ENCODE results near the gene RPF1. TPM values are rescaled to one million over a fixed set of nuclear protein-coding genes. Genes with fewer than 3 reads are reported as not detected.
"Not testable (repeated sequence)": the region's sequence is repeated elsewhere in the genome, so short reads cannot be mapped to it uniquely, and the experiment has no call there.

RPF1 gene, protein sequence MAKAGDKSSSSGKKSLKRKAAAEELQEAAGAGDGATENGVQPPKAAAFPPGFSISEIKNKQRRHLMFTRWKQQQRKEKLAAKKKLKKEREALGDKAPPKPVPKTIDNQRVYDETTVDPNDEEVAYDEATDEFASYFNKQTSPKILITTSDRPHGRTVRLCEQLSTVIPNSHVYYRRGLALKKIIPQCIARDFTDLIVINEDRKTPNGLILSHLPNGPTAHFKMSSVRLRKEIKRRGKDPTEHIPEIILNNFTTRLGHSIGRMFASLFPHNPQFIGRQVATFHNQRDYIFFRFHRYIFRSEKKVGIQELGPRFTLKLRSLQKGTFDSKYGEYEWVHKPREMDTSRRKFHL
- total RNA-seq = 10 to 100 TPM; 32.0 to 53.2 TPM

GRCh38 chr1:84478876-84479868, at the start of gene RPF1:
TSS of gene RPF1 (plus strand) at chr1:84479266. CDS start at chr1:84479282, 16 bp downstream.
- peaks cover 3% of the 10 kb centered on the region for H3K9me3 Mint-ChIP-seq
- H3K4me1 Mint-ChIP-seq = peaks cover 18% of the 10 kb centered on the region
- H3K4me3 Mint-ChIP-seq = peak within 1 kb of the TSS; percentile 94
- ATAC-seq (replicated peaks) = peak; percentile 95
- H3K27ac Mint-ChIP-seq = peak within 1 kb of the TSS; percentile 96
- H3K27me3 Mint-ChIP-seq = peaks cover 17% of the 10 kb centered on the region
- peaks cover 49% of the 10 kb centered on the region for H3K36me3 Mint-ChIP-seq (ENCODE audit: low read depth)

DNA sequence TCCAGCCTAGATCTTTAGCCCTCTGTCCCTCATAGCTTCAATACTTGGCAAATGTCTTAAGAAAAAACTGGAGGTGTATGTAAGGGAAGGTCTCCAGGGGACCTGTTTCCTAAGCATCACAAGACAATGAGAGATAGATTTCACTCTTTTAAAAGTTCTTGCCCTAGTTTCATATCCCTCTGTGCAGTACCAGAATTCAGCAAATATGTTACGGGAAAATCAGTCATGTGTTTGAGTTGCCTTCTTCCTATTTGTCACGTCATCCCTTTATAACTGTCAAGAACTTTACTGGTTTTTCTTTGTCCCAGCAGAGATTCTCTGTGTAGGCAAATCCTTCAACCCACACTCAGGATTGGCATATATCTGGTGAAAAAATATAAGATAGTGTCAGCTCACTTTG, 48.5 kb upstream of the RPF1 start:
- ATAC-seq (replicated peaks) = no peak
- Mint-ChIP-seq H3K9me3 (no peaks in the 10 kb centered on the region), H3K27ac (no peak overlapping the region), H3K4me1 (no peaks in the 10 kb centered on the region), H3K27me3 (no peaks in the 10 kb centered on the region), H3K36me3 (ENCODE audit: low read depth) (no peaks in the 10 kb centered on the region), H3K4me3 (no peak overlapping the region)

- Mint-ChIP-seq H3K4me3 (no peak overlapping the region), H3K9me3 (no peaks in the 10 kb centered on the region), H3K27ac (peak overlapping the region; percentile 71), H3K36me3 (ENCODE audit: low read depth) (no peaks in the 10 kb centered on the region), H3K4me1 (no peaks in the 10 kb centered on the region), H3K27me3 (no peaks in the 10 kb centered on the region)
- ATAC-seq (replicated peaks) = peak; percentile 76
Measured at GRCh38 chr1:84433258-84434080, 45.6 kb upstream of the RPF1 start.

GRCh38 chr1:84434081-84434769, 44.8 kb upstream of the RPF1 start:
- Mint-ChIP-seq H3K27ac (no peak overlapping the region), H3K27me3 (no peaks in the 10 kb centered on the region), H3K9me3 (no peaks in the 10 kb centered on the region), H3K4me1 (no peaks in the 10 kb centered on the region), H3K4me3 (no peak overlapping the region), H3K36me3 (ENCODE audit: low read depth) (no peaks in the 10 kb centered on the region)
- no peak for ATAC-seq (replicated peaks)

GRCh38 chr1:84434801-84435549, 44.1 kb upstream of the RPF1 start:
- H3K36me3 Mint-ChIP-seq (ENCODE audit: low read depth) = no peaks in the 10 kb centered on the region
- no peaks in the 10 kb centered on the region for H3K4me1 Mint-ChIP-seq
- no peaks in the 10 kb centered on the region for H3K27me3 Mint-ChIP-seq
- H3K9me3 Mint-ChIP-seq = no peaks in the 10 kb centered on the region
- no peak overlapping the region for H3K4me3 Mint-ChIP-seq
- no peak overlapping the region for H3K27ac Mint-ChIP-seq
- ATAC-seq (replicated peaks) = peak; percentile 22

GRCh38 chr1:84436876-84437655, 42.0 kb upstream of the RPF1 start:
- Mint-ChIP-seq H3K4me1 (no peaks in the 10 kb centered on the region), H3K4me3 (no peak overlapping the region), H3K27ac (no peak overlapping the region), H3K27me3 (no peaks in the 10 kb centered on the region), H3K36me3 (ENCODE audit: low read depth) (no peaks in the 10 kb centered on the region), H3K9me3 (no peaks in the 10 kb centered on the region)
- no peak for ATAC-seq (replicated peaks)

- ATAC-seq (replicated peaks) = peak; percentile 99
Measured at GRCh38 chr1:84442256-84442655, 36.8 kb upstream of the RPF1 start.

DNA sequence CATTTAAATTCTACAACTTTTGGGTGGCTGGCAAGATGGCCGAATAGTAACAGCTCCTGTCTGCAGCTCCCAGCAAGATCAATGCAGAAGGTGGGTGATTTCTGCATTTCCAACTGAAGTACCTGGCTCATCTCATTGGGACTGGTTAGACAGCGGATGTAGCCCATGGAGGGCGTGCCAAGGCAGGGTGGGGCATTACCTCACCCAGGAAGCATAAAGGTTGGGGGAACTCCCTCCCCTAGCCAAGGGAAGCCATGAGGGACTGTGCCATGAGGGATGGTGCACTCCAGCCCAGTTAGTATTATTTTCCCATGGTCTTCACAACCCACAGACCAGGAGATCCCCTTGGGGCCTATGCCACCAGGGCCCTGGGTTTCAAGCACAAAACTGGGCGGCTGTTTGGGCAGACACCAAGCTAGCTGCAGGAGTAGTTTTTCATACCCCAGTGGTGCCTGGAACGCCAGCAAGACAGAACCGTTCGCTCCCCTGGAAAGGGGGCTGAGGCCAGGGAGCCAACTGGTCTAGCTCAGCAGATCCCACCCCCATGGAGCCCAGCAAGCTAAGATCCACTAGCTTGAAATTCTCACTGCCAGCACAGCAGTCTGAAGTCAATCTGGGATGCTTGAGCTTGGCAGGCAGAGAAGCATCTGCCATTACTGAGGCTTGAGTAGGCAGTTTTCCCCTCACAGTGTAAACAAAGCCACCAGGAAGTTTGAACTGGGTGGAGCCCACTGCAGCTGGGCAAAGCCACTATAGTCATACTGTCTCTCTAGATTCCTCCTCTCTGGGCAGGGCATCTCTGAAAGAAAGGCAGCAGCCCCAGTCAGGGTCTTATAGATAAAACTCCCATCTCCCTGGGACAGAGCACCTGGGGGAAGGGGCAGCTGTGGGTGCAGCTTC, 36.1 kb upstream of the RPF1 start:
- ATAC-seq (replicated peaks) = peak; percentile 79
- Mint-ChIP-seq H3K27ac (peak overlapping the region; percentile 34), H3K4me3 (peak overlapping the region; percentile 51)
- not testable (repeated sequence) for H3K9me3 Mint-ChIP-seq; H3K4me1 Mint-ChIP-seq; H3K27me3 Mint-ChIP-seq; H3K36me3 Mint-ChIP-seq (ENCODE audit: low read depth)

More at GRCh38 chr1:84442256-84442655, 36.8 kb upstream of the RPF1 start:
- Mint-ChIP-seq H3K4me3 (peak overlapping the region; percentile 51), H3K36me3 (ENCODE audit: low read depth) (no peaks in the 10 kb centered on the region), H3K9me3 (no peaks in the 10 kb centered on the region), H3K4me1 (peaks cover 6% of the 10 kb centered on the region), H3K27me3 (no peaks in the 10 kb centered on the region), H3K27ac (peak overlapping the region; percentile 34)

- not testable (repeated sequence) for H3K4me1 Mint-ChIP-seq; H3K27ac Mint-ChIP-seq; H3K27me3 Mint-ChIP-seq; H3K9me3 Mint-ChIP-seq; H3K4me3 Mint-ChIP-seq; H3K36me3 Mint-ChIP-seq (ENCODE audit: low read depth); ATAC-seq (replicated peaks)
Measured at GRCh38 chr1:84448704-84449103, 30.4 kb upstream of the RPF1 start.

GRCh38 chr1:84450910-84451309, 28.2 kb upstream of the RPF1 start:
- peak; percentile 47 for ATAC-seq (replicated peaks)
- Mint-ChIP-seq H3K27me3 (peaks cover 7% of the 10 kb centered on the region), H3K36me3 (ENCODE audit: low read depth) (no peaks in the 10 kb centered on the region), H3K4me3 (no peak overlapping the region), H3K9me3 (no peaks in the 10 kb centered on the region), H3K4me1 (no peaks in the 10 kb centered on the region), H3K27ac (no peak overlapping the region)

GRCh38 chr1:84452436-84452835, 26.6 kb upstream of the RPF1 start:
- peaks cover 10% of the 10 kb centered on the region for H3K27me3 Mint-ChIP-seq

DNA sequence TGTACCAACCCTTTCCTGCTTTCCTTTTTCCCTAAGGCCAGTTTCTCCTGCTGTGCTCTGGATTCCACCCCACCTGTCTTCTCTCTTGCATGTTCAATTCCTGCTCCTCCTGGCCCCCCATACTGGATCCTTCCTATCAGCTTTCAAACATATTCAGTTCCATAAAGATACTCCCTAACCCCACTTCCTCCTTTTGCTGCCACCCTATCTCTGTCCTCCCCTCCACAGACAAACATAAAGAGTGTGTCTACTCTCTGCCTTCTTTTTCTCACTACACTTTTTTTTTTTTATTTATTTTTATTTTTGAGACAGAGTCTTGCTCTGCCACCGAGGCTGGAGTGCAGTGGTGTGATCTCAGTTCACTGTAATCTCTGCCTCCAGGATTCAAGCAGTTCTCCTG, 16.9 kb upstream of the RPF1 start:
- no peaks in the 10 kb centered on the region for H3K36me3 Mint-ChIP-seq (ENCODE audit: low read depth)
- no peak for ATAC-seq (replicated peaks)

More at GRCh38 chr1:84452436-84452835, 26.6 kb upstream of the RPF1 start:
- Mint-ChIP-seq H3K9me3 (no peaks in the 10 kb centered on the region), H3K36me3 (ENCODE audit: low read depth) (no peaks in the 10 kb centered on the region), H3K4me1 (no peaks in the 10 kb centered on the region), H3K27ac (no peak overlapping the region), H3K4me3 (no peak overlapping the region)
- ATAC-seq (replicated peaks) = no peak

More for the DNA sequence above, 16.9 kb upstream of the RPF1 start:
- Mint-ChIP-seq H3K27ac (no peak overlapping the region), H3K9me3 (no peaks in the 10 kb centered on the region), H3K4me1 (no peaks in the 10 kb centered on the region), H3K27me3 (peaks cover 27% of the 10 kb centered on the region), H3K4me3 (no peak overlapping the region)
